ENCODE results near the gene SLC39A1. TPM values are rescaled to one million over a fixed set of nuclear protein-coding genes. Genes with fewer than 3 reads are reported as not detected.
A peak's percentile ranks its signal among the peaks of the same experiment; 100 is the strongest.

Gene SLC39A1
- total RNA-seq, 1 donor from 2014 or later: 28.1 TPM

DNA sequence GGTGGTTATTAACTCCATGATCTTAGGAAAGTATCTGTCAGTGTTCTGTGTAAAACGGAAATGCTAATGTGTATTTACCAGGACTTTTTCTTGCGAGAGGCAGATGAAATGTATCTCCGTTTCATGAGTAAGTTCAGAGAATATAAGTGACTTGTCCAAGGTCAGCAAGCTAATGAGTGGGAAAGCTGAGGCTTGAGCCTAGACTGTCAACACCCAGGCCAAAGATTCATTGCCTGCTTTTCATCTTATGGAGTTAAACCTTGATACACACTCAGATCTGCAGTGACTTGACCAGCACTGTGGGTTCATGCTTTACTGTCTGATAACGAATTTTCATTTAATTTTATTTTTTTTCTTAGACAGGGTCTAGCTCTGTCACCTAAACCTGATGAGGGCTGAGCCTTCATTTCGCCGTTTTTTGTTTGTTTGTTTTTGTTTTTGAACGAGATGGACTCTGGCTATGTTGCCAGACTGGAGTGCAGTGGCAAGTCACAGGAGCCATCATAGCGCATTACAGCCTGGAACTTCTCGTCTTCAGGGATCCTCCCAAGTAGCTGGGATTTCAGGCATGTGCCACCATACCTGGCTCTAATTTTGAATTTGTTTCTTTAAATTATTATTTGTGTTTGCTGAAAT lies 15.1 kb upstream of the SLC39A1 start:
- Mint-ChIP-seq H3K4me1 (ENCODE audit: low read depth, unreplicated experiment) (no peaks in the 10 kb centered on the region), H3K36me3 (ENCODE audit: unreplicated experiment) (no peaks in the 10 kb centered on the region), H3K9me3 (ENCODE audit: unreplicated experiment) (no peaks in the 10 kb centered on the region), H3K27me3 (ENCODE audit: unreplicated experiment) (peaks cover 5% of the 10 kb centered on the region), H3K27ac (ENCODE audit: unreplicated experiment) (peak overlapping the region; percentile 96), H3K4me3 (ENCODE audit: unreplicated experiment) (peak overlapping the region; percentile 96)
- TF ChIP-seq CTCF (IDR thresholded peaks at IDR 0.05; ENCODE audit: partially characterized antibody, unreplicated experiment): no peak
- DNase-seq: no peak

DNA sequence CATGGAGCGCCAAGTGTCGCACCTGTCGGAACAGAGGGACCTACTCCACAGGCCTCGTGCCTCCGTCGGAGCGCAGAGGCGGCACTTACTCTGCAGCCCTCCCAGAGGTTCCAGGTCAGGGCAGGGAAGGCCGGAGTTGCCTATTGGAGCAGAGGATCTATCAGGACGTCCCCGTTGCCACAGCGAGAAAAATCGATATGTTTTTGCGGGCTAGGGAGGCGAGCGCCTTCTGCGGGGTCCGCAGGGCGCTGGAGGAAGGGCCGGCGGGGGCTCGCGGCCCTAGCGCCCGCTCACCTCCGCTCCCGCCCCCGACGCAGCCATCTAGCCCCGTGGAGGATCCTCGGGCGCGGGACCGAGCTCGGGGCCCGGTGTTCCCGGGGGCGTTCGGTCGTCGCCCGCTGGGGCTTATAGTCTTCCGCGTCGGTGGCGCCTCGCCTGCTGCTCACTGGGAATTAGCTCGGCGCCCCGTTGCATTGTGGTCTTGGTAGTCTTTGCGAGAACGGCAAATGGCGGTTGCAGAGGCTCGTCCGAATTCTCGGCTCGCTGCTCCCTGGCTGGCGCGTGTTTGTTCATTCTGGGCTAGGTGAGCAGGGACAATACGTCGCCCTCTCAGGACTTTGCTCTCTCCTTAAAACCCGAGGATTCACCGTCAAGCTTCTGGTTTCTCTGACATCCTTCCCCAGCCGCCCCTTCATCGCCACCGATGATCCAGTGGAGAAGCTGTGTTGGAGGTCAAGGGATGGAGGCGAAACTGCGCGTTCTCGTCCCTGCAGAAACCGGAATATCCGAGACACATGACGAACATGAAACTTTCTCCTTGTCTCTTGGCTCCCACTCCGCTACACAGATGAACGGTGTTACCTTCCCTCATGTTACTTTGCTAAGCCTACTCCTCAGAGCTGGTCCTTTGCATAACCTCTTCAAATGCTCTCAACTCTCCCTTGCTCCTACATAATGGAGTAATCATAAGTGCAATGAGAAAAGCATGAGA lies 14.2 kb upstream of the SLC39A1 start, which contains the start of gene JTB:
JTB (minus strand) TSS at position 425 of the 991 bp plus-strand sequence; CDS start at position 3, 422 bp downstream.
- Mint-ChIP-seq H3K36me3 (ENCODE audit: unreplicated experiment) (no peaks in the 10 kb centered on the region), H3K27ac (ENCODE audit: unreplicated experiment) (peak within 1 kb of the TSS; percentile 96), H3K27me3 (ENCODE audit: unreplicated experiment) (peaks cover 5% of the 10 kb centered on the region), H3K9me3 (ENCODE audit: unreplicated experiment) (no peaks in the 10 kb centered on the region), H3K4me3 (ENCODE audit: unreplicated experiment) (peak within 1 kb of the TSS; percentile 96), H3K4me1 (ENCODE audit: low read depth, unreplicated experiment) (no peaks in the 10 kb centered on the region)
- peak; percentile 89 for DNase-seq
- no peak for TF ChIP-seq CTCF (IDR thresholded peaks at IDR 0.05; ENCODE audit: partially characterized antibody, unreplicated experiment)

GRCh38 chr1:153976819-153977249 lies 13.5 kb upstream of the SLC39A1 start:
- H3K27ac Mint-ChIP-seq (ENCODE audit: unreplicated experiment): peak overlapping the region; percentile 86
- no peaks in the 10 kb centered on the region for H3K4me1 Mint-ChIP-seq (ENCODE audit: low read depth, unreplicated experiment)
- H3K4me3 Mint-ChIP-seq (ENCODE audit: unreplicated experiment): peak overlapping the region; percentile 86
- TF ChIP-seq CTCF (IDR thresholded peaks at IDR 0.05; ENCODE audit: partially characterized antibody, unreplicated experiment): no peak
- DNase-seq: no peak
- H3K27me3 Mint-ChIP-seq (ENCODE audit: unreplicated experiment): peaks cover 5% of the 10 kb centered on the region
- no peaks in the 10 kb centered on the region for H3K9me3 Mint-ChIP-seq (ENCODE audit: unreplicated experiment)
- no peaks in the 10 kb centered on the region for H3K36me3 Mint-ChIP-seq (ENCODE audit: unreplicated experiment)

GRCh38 chr1:153973525-153973924 lies 10.2 kb upstream of the SLC39A1 start:
- Mint-ChIP-seq H3K27ac (ENCODE audit: unreplicated experiment) (no peak overlapping the region), H3K4me1 (ENCODE audit: low read depth, unreplicated experiment) (peaks cover 1% of the 10 kb centered on the region), H3K27me3 (ENCODE audit: unreplicated experiment) (peaks cover 5% of the 10 kb centered on the region), H3K36me3 (ENCODE audit: unreplicated experiment) (no peaks in the 10 kb centered on the region), H3K9me3 (ENCODE audit: unreplicated experiment) (no peaks in the 10 kb centered on the region), H3K4me3 (ENCODE audit: unreplicated experiment) (no peak overlapping the region)
- no peak for TF ChIP-seq CTCF (IDR thresholded peaks at IDR 0.05; ENCODE audit: partially characterized antibody, unreplicated experiment)
- DNase-seq: no peak
